K562 (cell line): ENCODE measurements around the gene PCDHGB2. TPM values are rescaled to one million over a fixed set of nuclear protein-coding genes. Genes with fewer than 3 reads are reported as not detected.

ENCODE experiments used
- ATF3 ChIP-seq, 2 experiments: fragments of 450-650 bp in 1 of 2; sonication (generic) in 1 of 2; formaldehyde crosslinking in 1 of 2; IDR thresholded peaks in 1 of 2; conservative IDR thresholded peaks in 1 of 2; 2 replicates each; pipeline versions ENCODE4 v1.6.1 to v1.8.1; 2016 to 2023; ENCODE audit warnings: mild to moderate bottlenecking in 2 of 2, moderate library complexity in 2 of 2, inconsistent platforms in 1 of 2, missing genetic modification reagents in 1 of 2
- CC2D1A ChIP-seq: fragments of 450-650 bp; IDR thresholded peaks from 2 replicates; pipeline ENCODE4 v1.6.1; 2017; ENCODE audit warnings: mild to moderate bottlenecking
- CHAMP1 ChIP-seq: fragments of 450-650 bp; IDR thresholded peaks from 2 replicates; pipeline ENCODE4 v1.6.1; 2016; ENCODE audit warnings: mild to moderate bottlenecking
- ETS1 ChIP-seq: conservative IDR thresholded peaks from 2 replicates; pipeline ENCODE4 v1.6.1; 2011; ENCODE audit warnings: low read depth, mild to moderate bottlenecking, low read length; ENCODE audit not compliant: control insufficient read depth
- JUN ChIP-seq, 2 experiments: sonication (generic) in 1 of 2; formaldehyde crosslinking in 1 of 2; IDR thresholded peaks; 2 replicates each; pipeline versions ENCODE4 v1.6.1 to v1.8.0; 2012 to 2022; ENCODE audit warnings: borderline replicate concordance in 2 of 2, mild to moderate bottlenecking in 2 of 2, improper control_type of control experiment in 1 of 2, low read depth in 1 of 2, low read length in 1 of 2, missing genetic modification reagents in 1 of 2
- PBX2 ChIP-seq, 2 experiments: IDR thresholded peaks in 1 of 2; conservative IDR thresholded peaks in 1 of 2; 2 replicates each; pipeline ENCODE4 v1.6.1; 2016; ENCODE audit warnings: low read depth in 2 of 2, mild to moderate bottlenecking in 1 of 2, missing compliant biosample characterization in 1 of 2, missing genetic modification characterization in 1 of 2, moderate library complexity in 1 of 2
- PML ChIP-seq: IDR thresholded peaks from 2 replicates; pipeline ENCODE4 v1.6.1; 2012; ENCODE audit warnings: low read length, inconsistent platforms
- POLR2B ChIP-seq: fragments of 450-650 bp; IDR thresholded peaks from 2 replicates; pipeline ENCODE4 v1.6.1; 2018; ENCODE audit warnings: low read depth; ENCODE audit not compliant: partially characterized antibody
- SIN3A ChIP-seq, 2 experiments: fragments of 150-350 bp in 1 of 2; IDR thresholded peaks; 2 replicates each; pipeline ENCODE4 v1.6.1; 2011 to 2016; ENCODE audit warnings: borderline replicate concordance in 2 of 2, low read depth in 2 of 2, low read length in 2 of 2, mild to moderate bottlenecking in 2 of 2, moderate library complexity in 2 of 2; ENCODE audit not compliant: control insufficient read depth in 1 of 2
- TAF1 ChIP-seq: IDR thresholded peaks from 2 replicates; pipeline ENCODE4 v1.6.1; 2011; ENCODE audit warnings: mild to moderate bottlenecking, low read length, moderate library complexity; ENCODE audit not compliant: insufficient read depth, control insufficient read depth, severe bottlenecking; ENCODE audit errors: extremely low read depth
- ZBED1 ChIP-seq: IDR thresholded peaks from 2 replicates; pipeline ENCODE4 v1.6.1; 2014
- ZBTB12 ChIP-seq: fragments of 250-450 bp; sonication (Bioruptor Pico); IDR thresholded peaks from 2 replicates; pipeline ENCODE4 v1.4.0; 2020
- ZNF12 ChIP-seq: sonication (generic); formaldehyde crosslinking; IDR thresholded peaks from 2 replicates; pipeline ENCODE4 v1.4.0; 2020; ENCODE audit warnings: mild to moderate bottlenecking, missing genetic modification reagents
- ZNF197 ChIP-seq: fragments of 200-800 bp; sonication (Bioruptor generic); IDR thresholded peaks from 2 replicates; pipeline ENCODE4 v1.6.1; 2016; ENCODE audit warnings: low read depth, missing genetic modification characterization, missing compliant biosample characterization
- polyA plus RNA-seq, 8 experiments: library from polyadenylated mRNA; depleted of rRNA in 4 of 8; stranded (reverse) in 5 of 8; unstranded in 3 of 8; fragments of >200 nt; fragmentation: Nextera tagmentation in 2 of 8; fragmentation: Illumina TruSeq in 1 of 8; extraction: Ambion mirVana in 2 of 8; extraction: Trizol in 1 of 8; gene quantifications; 2 replicates each; pipeline versions ENCODE4 v1.2.1 to v1.2.3, GENCODE V29; 2011 to 2014; ENCODE audit warnings: inconsistent platforms in 1 of 8, missing spikeins in 1 of 8
- total RNA-seq, 7 experiments: library from RNA; depleted of rRNA in 6 of 7; stranded (reverse); fragments of >200 nt in 6 of 7; fragmentation: Illumina TruSeq in 2 of 7; extraction: Trizol in 2 of 7; gene quantifications; 2 replicates each; pipeline versions ENCODE4 v1.2.1 to v1.2.3, GENCODE V29; 2011 to 2021; ENCODE audit warnings: low replicate concordance in 1 of 7

Gene PCDHGB2
- total and polyA plus RNA-seq, 9 of the 15 experiments (the other 6 are each of a cell fraction or from before 2014, with no cell fraction given), result 0.06 to 0.54 (median 0.29) TPM; not detected in 1

GRCh38 chr5:141320225-141321169, 39.3 kb upstream of the PCDHGB2 start, which contains the start of gene TAF7 (continued):
- TF ChIP-seq CHAMP1 (no peak), ZNF12 (CRISPR knock-in tag) (no peak), ETS1 (peak; percentile 59; the same call in 1 of the 2 replicates), CC2D1A (0 out of 2 replicates have a peak, but pooled peaks have one; percentile 16), TAF1 (peak; percentile 92), PBX2 (CRISPR knock-in tag; IDR thresholded peaks at IDR 0.05; ENCODE audit: low read depth) (peak; percentile 99), PBX2 (tag; conservative IDR thresholded peaks at IDR 0.05; ENCODE audit: low read depth) (peak; percentile 98), PML (peak; percentile 89), ATF3 (IDR thresholded peaks at IDR 0.05) (no peak), ATF3 (CRISPR knock-in tag; conservative IDR thresholded peaks at IDR 0.05) (peak; percentile 79; the same call in 1 of the 2 replicates), ZNF197 (CRISPR knock-in tag) (0 out of 2 replicates have a peak, but pooled peaks have one; percentile 48), SIN3A (IDR thresholded peaks at IDR 0.05; ENCODE audit: borderline replicate concordance in 2 of 2, control insufficient read depth in 1 of 2, low read depth in 2 of 2, low read length in 2 of 2) (peak in 1 of 2 experiments; percentile 16; a peak in 1 of 4 replicates), ZBTB12 (CRISPR knock-in tag) (peak; percentile 52; the same call in 1 of the 2 replicates), JUN (IDR thresholded peaks at IDR 0.05; ENCODE audit: borderline replicate concordance, low read depth, low read length) (no peak), JUN (CRISPR knock-in tag; IDR thresholded peaks at IDR 0.05; ENCODE audit: borderline replicate concordance) (0 out of 2 replicates have a peak, but pooled peaks have one; percentile 26), ZBED1 (peak; percentile 86), POLR2B (peak; percentile 96)
